HG03196 (cell line): ENCODE data around the gene MLIP.
"Not testable (repeated sequence)": the region's sequence is repeated elsewhere in the genome, so short reads cannot be mapped to it uniquely, and the experiment has no call there.

Source experiments
- ATAC-seq: cut with Tn5 transposase; IDR thresholded peaks from one replicate; pipeline ENCODE4 v1.9.1; 2021; ENCODE audit not compliant: unreplicated experiment

The MLIP gene

GRCh38 chr6:54135665-54136369, 24.6 kb downstream of the MLIP start:
- ATAC-seq, result no peak

- no peak for ATAC-seq
Measured at GRCh38 chr6:54138795-54139194, 27.6 kb downstream of the MLIP start.

- ATAC-seq, result no peak
Measured at GRCh38 chr6:54140811-54141210, 29.6 kb downstream of the MLIP start.

- ATAC-seq, result no peak
Measured at GRCh38 chr6:54142889-54143519, 31.8 kb downstream of the MLIP start.

- ATAC-seq, result no peak
Measured at GRCh38 chr6:54151861-54152260, 40.6 kb downstream of the MLIP start.

- ATAC-seq, result no peak
Measured at GRCh38 chr6:54156650-54157250, 45.5 kb downstream of the MLIP start.

- no peak for ATAC-seq
Measured at GRCh38 chr6:54157405-54157804, 46.2 kb downstream of the MLIP start.

- ATAC-seq, result no peak
Measured at GRCh38 chr6:54173089-54173488, 61.8 kb downstream of the MLIP start.

- no peak for ATAC-seq
Measured at GRCh38 chr6:54179152-54179551, 67.9 kb downstream of the MLIP start.

- no peak for ATAC-seq
Measured at GRCh38 chr6:54183616-54184015, 72.4 kb downstream of the MLIP start.

GRCh38 chr6:54185885-54186284, 74.6 kb downstream of the MLIP start:
- ATAC-seq, result no peak

- no peak for ATAC-seq
Measured at GRCh38 chr6:54188846-54189245, 77.6 kb downstream of the MLIP start.

- no peak for ATAC-seq
Measured at GRCh38 chr6:54191461-54191860, 80.2 kb downstream of the MLIP start.

GRCh38 chr6:54192993-54193392, 81.8 kb downstream of the MLIP start:
- no peak for ATAC-seq

- no peak for ATAC-seq
Measured at GRCh38 chr6:54193560-54193959, 82.3 kb downstream of the MLIP start.

- no peak for ATAC-seq
Measured at GRCh38 chr6:54194067-54194466, 82.8 kb downstream of the MLIP start.

- ATAC-seq, result no peak
Measured at GRCh38 chr6:54195637-54196036, 84.4 kb downstream of the MLIP start.

GRCh38 chr6:54196905-54197304, 85.7 kb downstream of the MLIP start:
- ATAC-seq, result no peak

- ATAC-seq, result no peak
Measured at GRCh38 chr6:54198134-54198533, 86.9 kb downstream of the MLIP start.

GRCh38 chr6:54203474-54204035, 92.3 kb downstream of the MLIP start:
- not testable (repeated sequence) for ATAC-seq

- no peak for ATAC-seq
Measured at GRCh38 chr6:54204921-54205591, 93.8 kb downstream of the MLIP start.

- ATAC-seq, result no peak
Measured at GRCh38 chr6:54206510-54206909, 95.3 kb downstream of the MLIP start.
